DOHH2 (cell line): Measurements from ENCODE around the gene ZNF787.
"Not testable (repeated sequence)": the region's sequence is repeated elsewhere in the genome, so short reads cannot be mapped to it uniquely, and the experiment has no call there.

Experiments
- H3F3A ChIP-seq: fragments of 200-600 bp; sonication (generic), shearing (Covaris generic); 2 replicates; pipeline ENCODE4 v1.6.0; 2016; ENCODE audit warnings: antibody characterized with exemption, mild to moderate bottlenecking; ENCODE audit not compliant: control insufficient read depth, insufficient read depth
- H3K27ac ChIP-seq: fragments of 200-600 bp; sonication (generic); 2 replicates; pipeline ENCODE4 v1.5.1; 2014; ENCODE audit warnings: low read depth, mild to moderate bottlenecking, low read length, moderate library complexity
- H3K27me3 ChIP-seq: fragments of 200-600 bp; sonication (generic); 2 replicates; pipeline ENCODE4 v1.6.1; 2014; ENCODE audit warnings: mild to moderate bottlenecking, low read length, mixed read lengths; ENCODE audit not compliant: control insufficient read depth
- H3K36me3 ChIP-seq: fragments of 200-600 bp; sonication (generic); 2 replicates; pipeline ENCODE4 v1.6.1; 2014; ENCODE audit warnings: mild to moderate bottlenecking, low read length, moderate library complexity, mixed read lengths; ENCODE audit not compliant: control insufficient read depth
- H3K4me1 ChIP-seq: fragments of 200-600 bp; sonication (generic); 2 replicates; pipeline ENCODE4 v1.6.1; 2014; ENCODE audit warnings: mild to moderate bottlenecking, low read length, mixed read lengths; ENCODE audit not compliant: control insufficient read depth
- H3K4me2 ChIP-seq: fragments of 200-600 bp; sonication (generic); 2 replicates; pipeline ENCODE4 v1.6.0; 2014; ENCODE audit warnings: mild to moderate bottlenecking, low read length, moderate library complexity
- H3K4me3 ChIP-seq: fragments of 200-600 bp; sonication (generic); 2 replicates; pipeline ENCODE4 v1.5.1; 2014; ENCODE audit warnings: mild to moderate bottlenecking, low read length, mixed read lengths
- H3K79me2 ChIP-seq: fragments of 200-600 bp; sonication (generic); 2 replicates; pipeline ENCODE4 v1.6.1; 2014; ENCODE audit warnings: mild to moderate bottlenecking, low read length, mixed read lengths; ENCODE audit not compliant: control insufficient read depth
- H3K9me2 ChIP-seq: fragments of 200-600 bp; sonication (generic); replicated peaks from 2 replicates; pipeline ENCODE4 v1.6.1; 2014; ENCODE audit warnings: mild to moderate bottlenecking, low read length, mixed read lengths; ENCODE audit not compliant: control insufficient read depth
- H3K9me3 ChIP-seq: fragments of 200-600 bp; sonication (generic); 2 replicates; pipeline ENCODE4 v1.6.1; 2014; ENCODE audit warnings: antibody characterized with exemption, low read length, mixed read lengths; ENCODE audit not compliant: control insufficient read depth, insufficient read depth
- H4K20me1 ChIP-seq: fragments of 200-600 bp; sonication (generic); 2 replicates; pipeline ENCODE4 v1.6.0; 2014; ENCODE audit warnings: low read depth, mild to moderate bottlenecking, antibody characterized with exemption, low read length, moderate library complexity; ENCODE audit not compliant: control insufficient read depth, insufficient read depth
- CTCF ChIP-seq: fragments of 200-600 bp; sonication (generic); IDR thresholded peaks from one replicate; pipeline ENCODE4 v1.5.1; 2014; ENCODE audit warnings: antibody characterized with exemption, mild to moderate bottlenecking, low read depth, low read length; ENCODE audit not compliant: poor library complexity, severe bottlenecking
- EZH2phosphoT487 ChIP-seq: fragments of 200-600 bp; sonication (generic); IDR thresholded peaks from 2 replicates; pipeline ENCODE4 v1.6.1; 2017; ENCODE audit warnings: borderline replicate concordance, mild to moderate bottlenecking, antibody characterized with exemption, low read length, moderate library complexity, mixed read lengths

Gene ZNF787

GRCh38 chr19:56099638-56100539, 21.2 kb downstream of the ZNF787 start:
- H4K20me1 ChIP-seq = peaks cover 4% of the 10 kb centered on the region; the same call in 1 of the 2 replicates
- no peaks in the 10 kb centered on the region for H3F3A ChIP-seq
- TF ChIP-seq EZH2phosphoT487 (no peak), CTCF (no peak)
- peaks cover 32% of the 10 kb centered on the region for H3K36me3 ChIP-seq
- no peaks in the 10 kb centered on the region for H3K27me3 ChIP-seq
- no peak overlapping the region for H3K4me2 ChIP-seq
- H3K9me3 ChIP-seq = no peaks in the 10 kb centered on the region
- no peak overlapping the region for H3K27ac ChIP-seq
- no peaks in the 10 kb centered on the region for H3K9me2 ChIP-seq
- H3K4me1 ChIP-seq = no peaks in the 10 kb centered on the region
- no peak overlapping the region for H3K4me3 ChIP-seq
- peaks cover 44% of the 10 kb centered on the region for H3K79me2 ChIP-seq

GRCh38 chr19:56098731-56099568, 22.1 kb downstream of the ZNF787 start:
- Histone ChIP-seq H3K4me2 (no peak overlapping the region), H3K27me3 (no peaks in the 10 kb centered on the region), H3K36me3 (peaks cover 32% of the 10 kb centered on the region), H3K9me3 (no peaks in the 10 kb centered on the region), H3K4me1 (no peaks in the 10 kb centered on the region), H3K9me2 (no peaks in the 10 kb centered on the region), H3K79me2 (peaks cover 40% of the 10 kb centered on the region), H4K20me1 (no peaks in the 10 kb centered on the region), H3K4me3 (no peak overlapping the region), H3K27ac (no peak overlapping the region), H3F3A (no peaks in the 10 kb centered on the region)
- no peak for TF ChIP-seq CTCF
- no peak for TF ChIP-seq EZH2phosphoT487

- not testable (repeated sequence) for H3K9me2 ChIP-seq, H3K4me1 ChIP-seq, H3K4me2 ChIP-seq, H3K27ac ChIP-seq, H4K20me1 ChIP-seq, H3F3A ChIP-seq, H3K4me3 ChIP-seq, H3K9me3 ChIP-seq, H3K27me3 ChIP-seq
- peaks cover 32% of the 10 kb centered on the region for H3K36me3 ChIP-seq
- H3K79me2 ChIP-seq = peaks cover 40% of the 10 kb centered on the region
These were observed 22.9 kb downstream of the ZNF787 start for GRCh38 chr19:56098237-56098636.
